ENCODE measurements around the gene IGF1.

IGF1 gene

DNA sequence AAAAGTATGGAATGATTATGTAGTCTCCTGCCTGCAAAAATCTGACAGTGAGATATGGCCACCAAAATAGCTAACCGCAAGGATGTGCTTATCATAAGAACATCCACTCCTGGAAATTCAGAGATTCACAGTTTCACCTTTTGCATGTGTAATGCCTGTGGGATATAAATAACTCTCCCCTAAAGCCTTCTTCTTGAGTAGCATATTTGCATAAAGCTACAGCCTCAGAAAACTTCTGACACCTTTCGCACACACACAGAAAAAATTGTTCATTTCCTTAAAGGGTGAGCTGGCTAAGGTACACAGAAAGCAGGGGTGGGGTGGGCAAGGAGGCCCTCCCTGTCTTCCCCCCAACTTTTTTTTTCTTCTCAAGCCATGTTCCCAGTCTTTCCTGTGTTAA is 3.1 kb upstream of the IGF1 start:
- no peak for TF ChIP-seq FOXP2 (optimal IDR thresholded peaks at IDR 0.05; ENCODE audit: borderline replicate concordance, extremely low read depth, extremely low read length, insufficient read depth)

DNA sequence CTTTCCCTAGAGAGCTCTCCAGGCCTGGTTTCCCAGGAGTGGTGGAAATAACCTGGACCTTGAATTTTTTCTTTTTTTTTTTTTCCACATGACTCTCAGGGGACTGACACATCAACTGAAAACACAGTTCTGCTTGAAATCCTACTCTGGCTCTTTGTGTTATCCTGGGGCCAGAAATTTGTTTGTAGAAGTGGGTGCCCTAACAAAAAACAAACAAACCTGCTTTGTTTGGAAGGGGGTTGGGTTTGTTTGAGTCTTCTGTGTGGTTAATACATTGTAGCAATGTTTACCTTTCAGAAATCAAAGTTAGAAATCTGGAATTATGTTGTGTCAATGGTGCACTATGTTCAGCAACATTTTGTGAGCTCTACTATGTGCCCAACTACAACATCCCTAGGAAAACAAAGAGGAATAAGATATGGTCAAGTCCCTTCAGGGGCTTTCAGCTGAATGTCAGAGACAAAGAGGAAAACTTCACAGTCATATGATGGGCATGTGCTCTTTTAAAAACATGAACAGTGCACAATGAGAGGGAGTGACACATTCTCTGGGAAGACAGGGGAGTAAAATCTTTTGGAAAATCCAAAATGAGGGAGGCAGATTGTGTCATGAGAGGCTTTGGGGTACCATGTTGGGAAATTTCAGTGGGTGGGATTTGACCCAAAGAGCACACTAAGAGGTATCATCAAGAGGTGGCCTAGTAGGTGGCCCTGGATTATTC is 1.5 kb upstream of the IGF1 start:
- no peak for TF ChIP-seq TAF1 (IDR thresholded peaks at IDR 0.05; ENCODE audit: borderline replicate concordance, insufficient read depth, low read length)
- no peak for TF ChIP-seq POLR2AphosphoS5 (IDR thresholded peaks at IDR 0.05; ENCODE audit: low read depth, low read length)
- TF ChIP-seq SIN3A (IDR thresholded peaks at IDR 0.05; ENCODE audit: borderline replicate concordance, insufficient read depth, low read length) = no peak
- no peak for TF ChIP-seq FOXP2 (optimal IDR thresholded peaks at IDR 0.05; ENCODE audit: borderline replicate concordance, extremely low read depth, extremely low read length, insufficient read depth)
- TF ChIP-seq, protein P1, sequence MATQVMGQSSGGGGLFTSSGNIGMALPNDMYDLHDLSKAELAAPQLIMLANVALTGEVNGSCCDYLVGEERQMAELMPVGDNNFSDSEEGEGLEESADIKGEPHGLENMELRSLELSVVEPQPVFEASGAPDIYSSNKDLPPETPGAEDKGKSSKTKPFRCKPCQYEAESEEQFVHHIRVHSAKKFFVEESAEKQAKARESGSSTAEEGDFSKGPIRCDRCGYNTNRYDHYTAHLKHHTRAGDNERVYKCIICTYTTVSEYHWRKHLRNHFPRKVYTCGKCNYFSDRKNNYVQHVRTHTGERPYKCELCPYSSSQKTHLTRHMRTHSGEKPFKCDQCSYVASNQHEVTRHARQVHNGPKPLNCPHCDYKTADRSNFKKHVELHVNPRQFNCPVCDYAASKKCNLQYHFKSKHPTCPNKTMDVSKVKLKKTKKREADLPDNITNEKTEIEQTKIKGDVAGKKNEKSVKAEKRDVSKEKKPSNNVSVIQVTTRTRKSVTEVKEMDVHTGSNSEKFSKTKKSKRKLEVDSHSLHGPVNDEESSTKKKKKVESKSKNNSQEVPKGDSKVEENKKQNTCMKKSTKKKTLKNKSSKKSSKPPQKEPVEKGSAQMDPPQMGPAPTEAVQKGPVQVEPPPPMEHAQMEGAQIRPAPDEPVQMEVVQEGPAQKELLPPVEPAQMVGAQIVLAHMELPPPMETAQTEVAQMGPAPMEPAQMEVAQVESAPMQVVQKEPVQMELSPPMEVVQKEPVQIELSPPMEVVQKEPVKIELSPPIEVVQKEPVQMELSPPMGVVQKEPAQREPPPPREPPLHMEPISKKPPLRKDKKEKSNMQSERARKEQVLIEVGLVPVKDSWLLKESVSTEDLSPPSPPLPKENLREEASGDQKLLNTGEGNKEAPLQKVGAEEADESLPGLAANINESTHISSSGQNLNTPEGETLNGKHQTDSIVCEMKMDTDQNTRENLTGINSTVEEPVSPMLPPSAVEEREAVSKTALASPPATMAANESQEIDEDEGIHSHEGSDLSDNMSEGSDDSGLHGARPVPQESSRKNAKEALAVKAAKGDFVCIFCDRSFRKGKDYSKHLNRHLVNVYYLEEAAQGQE (IDR thresholded peaks at IDR 0.05; ENCODE audit: insufficient read depth in 1 of 2, low read depth in 2 of 2, low read length in 2 of 2) = no peak

DNA sequence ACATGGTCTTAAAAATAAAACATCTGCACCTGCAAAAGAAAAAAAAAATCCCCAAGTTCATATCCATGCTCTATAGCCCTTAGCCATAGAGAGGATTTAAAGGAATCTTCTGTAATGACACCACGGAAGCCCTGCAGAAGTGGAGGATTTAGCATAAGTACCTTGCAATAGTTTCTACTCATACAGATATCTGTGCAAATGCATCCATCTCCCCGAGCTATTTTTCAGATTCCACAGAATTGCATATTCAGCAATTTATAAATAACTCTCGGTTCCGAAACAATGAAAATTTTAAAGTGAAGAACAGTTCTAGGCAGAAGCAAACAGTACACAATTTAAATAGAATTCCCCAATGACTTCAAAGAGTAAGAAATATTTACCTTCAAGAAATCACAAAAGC is 424 bp downstream of the IGF1 start:
- TF ChIP-seq, protein P1 (IDR thresholded peaks at IDR 0.05; ENCODE audit: insufficient read depth in 1 of 2, low read depth in 2 of 2, low read length in 2 of 2) = no peak
- TF ChIP-seq POLR2AphosphoS5 (IDR thresholded peaks at IDR 0.05; ENCODE audit: low read depth, low read length) (no peak), FOXP2 (optimal IDR thresholded peaks at IDR 0.05; ENCODE audit: borderline replicate concordance, extremely low read depth, extremely low read length, insufficient read depth) (no peak), SIN3A (IDR thresholded peaks at IDR 0.05; ENCODE audit: borderline replicate concordance, insufficient read depth, low read length) (no peak), TAF1 (IDR thresholded peaks at IDR 0.05; ENCODE audit: borderline replicate concordance, insufficient read depth, low read length) (no peak)

DNA sequence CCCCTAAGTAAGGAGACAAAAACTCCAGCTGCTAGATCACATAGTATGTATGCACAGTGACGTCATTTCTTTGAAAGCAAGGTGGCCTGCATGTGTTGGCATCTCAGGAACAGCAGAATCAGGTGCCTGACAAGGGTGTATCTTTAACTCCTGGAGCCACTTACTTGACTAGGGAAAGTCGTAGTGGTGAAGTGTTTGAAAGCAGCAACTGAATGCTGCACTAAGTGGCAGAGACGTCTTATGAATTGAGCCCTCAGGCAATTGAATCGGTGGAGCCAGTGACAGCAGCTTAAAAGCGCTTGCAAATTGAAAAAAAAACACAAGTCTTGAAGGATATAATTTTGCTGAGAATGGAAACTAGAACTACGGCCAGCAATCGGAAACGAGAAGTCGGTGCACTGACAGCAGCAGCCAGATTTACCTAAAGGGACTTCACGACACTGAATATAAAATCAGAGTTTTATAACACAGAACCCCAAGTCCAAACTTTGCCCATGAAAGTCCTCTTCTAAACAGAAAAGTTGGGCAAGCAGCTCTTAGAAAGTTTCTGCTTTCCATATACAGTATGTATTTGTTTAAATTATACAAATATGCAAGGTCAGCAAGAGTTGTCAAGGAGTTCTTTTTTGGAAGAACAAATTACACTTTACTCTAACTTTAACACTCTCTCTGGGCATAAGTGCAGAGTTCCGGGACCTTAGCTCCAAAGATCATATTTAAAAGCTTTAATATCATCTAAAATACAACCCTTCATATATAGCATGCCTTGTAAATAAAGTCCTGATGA is 1.1 kb downstream of the IGF1 start:
- TF ChIP-seq TAF1 (IDR thresholded peaks at IDR 0.05; ENCODE audit: borderline replicate concordance, insufficient read depth, low read length) (no peak), FOXP2 (optimal IDR thresholded peaks at IDR 0.05; ENCODE audit: borderline replicate concordance, extremely low read depth, extremely low read length, insufficient read depth) (no peak), SIN3A (IDR thresholded peaks at IDR 0.05; ENCODE audit: borderline replicate concordance, insufficient read depth, low read length) (no peak), POLR2AphosphoS5 (IDR thresholded peaks at IDR 0.05; ENCODE audit: low read depth, low read length) (no peak)
- TF ChIP-seq, protein P1 (IDR thresholded peaks at IDR 0.05; ENCODE audit: insufficient read depth in 1 of 2, low read depth in 2 of 2, low read length in 2 of 2) = no peak

DNA sequence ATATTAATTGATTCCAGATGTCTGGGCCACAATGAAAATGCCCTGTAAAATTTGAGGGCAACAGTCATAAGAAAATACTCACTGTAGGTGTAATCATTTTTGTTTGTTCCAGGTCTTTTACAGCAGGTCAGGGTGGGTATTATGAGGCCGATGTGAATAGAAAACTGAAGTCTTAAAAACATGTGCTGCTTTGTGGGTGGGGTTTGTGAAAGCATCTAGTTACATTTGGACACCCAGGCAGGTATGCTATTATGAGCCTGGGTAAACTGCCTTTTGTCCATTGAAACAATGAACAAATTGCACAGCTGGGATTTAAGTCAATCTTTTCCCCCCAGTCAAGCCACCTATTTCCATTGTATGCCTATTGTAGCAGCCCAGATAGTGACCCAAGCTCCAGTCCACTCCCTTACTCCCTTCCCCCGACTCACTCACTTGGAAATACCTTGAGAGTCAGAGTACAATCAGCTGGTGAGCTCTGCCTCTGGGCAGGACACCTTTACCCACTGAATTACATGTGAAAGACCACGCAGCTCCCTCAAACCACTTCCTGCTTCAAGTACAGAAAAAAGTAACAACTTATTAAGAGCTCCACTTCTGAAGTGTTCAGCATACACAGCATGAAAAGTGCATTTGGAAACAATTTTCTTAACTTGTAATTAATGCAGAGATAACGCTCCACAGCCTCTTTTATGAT is 1.8 kb downstream of the IGF1 start:
- TF ChIP-seq, protein P1 (IDR thresholded peaks at IDR 0.05; ENCODE audit: insufficient read depth in 1 of 2, low read depth in 2 of 2, low read length in 2 of 2) = no peak
- TF ChIP-seq SIN3A (IDR thresholded peaks at IDR 0.05; ENCODE audit: borderline replicate concordance, insufficient read depth, low read length) (no peak), TAF1 (IDR thresholded peaks at IDR 0.05; ENCODE audit: borderline replicate concordance, insufficient read depth, low read length) (no peak), FOXP2 (optimal IDR thresholded peaks at IDR 0.05; ENCODE audit: borderline replicate concordance, extremely low read depth, extremely low read length, insufficient read depth) (no peak), POLR2AphosphoS5 (IDR thresholded peaks at IDR 0.05; ENCODE audit: low read depth, low read length) (no peak)

Data from PFSK-1 (cell line).